GDM1 (cell line): Measurements from ENCODE around the gene CABS1.

Experiments
- DNase-seq: peaks from one replicate; lab custom pipeline; 2025; lab: John Stamatoyannopoulos, UW

CABS1 gene

DNA sequence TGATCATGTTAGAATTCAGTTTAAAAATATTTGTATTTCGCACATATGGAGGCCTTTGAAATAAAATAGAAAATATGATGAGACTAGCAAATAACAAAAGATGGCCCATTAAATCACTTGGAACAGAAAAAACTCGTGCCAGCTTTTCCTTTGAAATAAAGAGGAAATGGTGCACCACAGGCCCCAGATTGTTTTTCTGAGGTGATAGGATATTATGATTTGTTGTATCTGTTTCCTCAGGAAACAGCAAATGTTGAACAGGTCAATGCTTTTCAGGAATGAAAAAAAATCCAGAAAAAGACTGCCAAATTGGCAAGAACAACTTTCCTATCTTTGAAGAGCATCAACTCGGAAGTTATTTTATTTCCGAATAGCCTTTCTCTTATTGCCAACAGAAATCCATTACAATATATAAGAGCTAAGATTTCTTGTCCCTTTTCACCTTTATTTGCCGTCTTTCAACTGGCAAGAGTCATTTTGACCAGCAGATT is 48.0 kb downstream of the CABS1 start, which contains the start of gene SMR3B:
TSS of gene SMR3B (plus strand) at position 441 of the 491 bp plus-strand sequence. CDS start 1,380 bp downstream, outside the sequence.
- DNase-seq, result no peak
